T-helper 2 cell treated with Interferon-gamma antibody and Interleukin-4, amounts not matched to agents 5 μg/mL and 100 μg/mL, for 36 hours (primary cell): ENCODE data around the gene ECI1.

Source experiments
- DNase-seq: peaks from one replicate; pipeline ENCODE4 v3.0.0; 2021; ENCODE audit warnings: low spot score
- H3K27ac Mint-ChIP-seq: one replicate; pipeline ENCODE4 v1.8.0; 2021; ENCODE audit warnings: mild to moderate bottlenecking, mixed read lengths
- H3K27me3 Mint-ChIP-seq: one replicate; pipeline ENCODE4 v1.8.0; 2021; ENCODE audit warnings: low read depth, mixed read lengths
- H3K36me3 Mint-ChIP-seq: one replicate; pipeline ENCODE4 v1.8.0; 2021; ENCODE audit warnings: low read depth, mixed read lengths
- H3K4me1 Mint-ChIP-seq: one replicate; pipeline ENCODE4 v1.8.0; 2021; ENCODE audit warnings: low read depth, mixed read lengths
- H3K4me3 Mint-ChIP-seq: one replicate; pipeline ENCODE4 v1.8.0; 2022; ENCODE audit warnings: mild to moderate bottlenecking, moderate library complexity, mixed read lengths
- H3K9me3 Mint-ChIP-seq: one replicate; pipeline ENCODE4 v1.8.0; 2021; ENCODE audit warnings: mixed read lengths

Gene ECI1

DNA sequence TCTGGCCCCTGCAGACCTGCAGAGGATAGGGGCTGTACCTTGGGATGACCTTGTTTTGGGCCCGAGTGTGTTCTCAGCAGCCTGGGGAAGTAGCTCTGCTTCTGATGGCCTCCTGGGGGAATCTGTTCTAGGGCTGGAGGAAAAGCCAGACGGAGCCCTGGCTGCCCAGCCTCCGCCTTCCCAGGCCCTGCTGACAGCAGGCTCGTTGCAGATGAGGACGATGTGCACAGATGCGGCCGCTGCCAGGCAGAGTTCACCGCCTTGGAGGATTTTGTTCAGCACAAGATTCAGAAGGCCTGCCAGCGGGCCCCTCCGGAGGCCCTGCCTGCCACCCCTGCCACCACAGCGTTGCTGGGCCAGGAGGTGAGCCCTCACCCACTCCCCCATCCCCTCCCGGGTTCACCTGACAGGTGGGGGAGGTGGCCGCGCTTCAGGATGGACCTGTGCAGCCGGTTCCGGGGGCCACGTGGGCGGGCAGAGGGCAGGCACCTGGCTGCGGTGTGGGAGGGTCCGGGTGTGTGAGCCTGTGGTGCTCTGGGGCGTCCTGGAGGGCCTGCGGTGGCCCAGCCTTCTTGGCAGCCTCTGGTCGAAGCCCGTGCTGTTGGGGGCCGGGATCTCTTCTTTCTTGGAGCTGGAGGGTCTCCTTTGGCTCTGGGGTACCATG lies 23.1 kb downstream of the ECI1 start:
- DNase-seq, result no peak
- no peak overlapping the region for H3K27ac Mint-ChIP-seq
- no peak overlapping the region for H3K4me3 Mint-ChIP-seq
- no peaks in the 10 kb centered on the region for H3K27me3 Mint-ChIP-seq
- H3K9me3 Mint-ChIP-seq, result no peaks in the 10 kb centered on the region
- H3K36me3 Mint-ChIP-seq, result peaks cover 6% of the 10 kb centered on the region
- no peaks in the 10 kb centered on the region for H3K4me1 Mint-ChIP-seq

DNA sequence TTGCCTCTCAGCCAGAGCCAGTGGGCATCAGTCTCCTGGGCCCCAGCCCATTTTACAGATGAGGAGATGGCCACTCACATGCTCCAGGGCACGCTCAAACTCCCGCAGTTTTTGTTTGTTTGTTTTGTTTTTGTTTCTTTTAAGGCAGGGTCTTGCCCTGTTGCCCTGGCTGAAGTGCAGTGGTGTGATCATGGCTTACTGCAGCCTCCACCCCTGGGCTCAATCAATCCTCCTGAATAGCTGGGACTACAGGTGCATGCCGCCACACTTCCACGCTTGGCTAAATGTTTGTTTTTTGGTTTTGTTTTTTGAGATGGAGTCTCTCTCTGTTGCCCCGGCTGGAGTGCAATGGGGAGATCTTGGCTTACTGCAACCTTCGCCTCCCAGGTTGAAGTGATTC lies 24.5 kb downstream of the ECI1 start:
- Mint-ChIP-seq H3K9me3 (no peaks in the 10 kb centered on the region), H3K27me3 (no peaks in the 10 kb centered on the region), H3K4me3 (peak overlapping the region; percentile 18), H3K4me1 (no peaks in the 10 kb centered on the region), H3K36me3 (peaks cover 5% of the 10 kb centered on the region), H3K27ac (no peak overlapping the region)
- DNase-seq, result no peak

DNA sequence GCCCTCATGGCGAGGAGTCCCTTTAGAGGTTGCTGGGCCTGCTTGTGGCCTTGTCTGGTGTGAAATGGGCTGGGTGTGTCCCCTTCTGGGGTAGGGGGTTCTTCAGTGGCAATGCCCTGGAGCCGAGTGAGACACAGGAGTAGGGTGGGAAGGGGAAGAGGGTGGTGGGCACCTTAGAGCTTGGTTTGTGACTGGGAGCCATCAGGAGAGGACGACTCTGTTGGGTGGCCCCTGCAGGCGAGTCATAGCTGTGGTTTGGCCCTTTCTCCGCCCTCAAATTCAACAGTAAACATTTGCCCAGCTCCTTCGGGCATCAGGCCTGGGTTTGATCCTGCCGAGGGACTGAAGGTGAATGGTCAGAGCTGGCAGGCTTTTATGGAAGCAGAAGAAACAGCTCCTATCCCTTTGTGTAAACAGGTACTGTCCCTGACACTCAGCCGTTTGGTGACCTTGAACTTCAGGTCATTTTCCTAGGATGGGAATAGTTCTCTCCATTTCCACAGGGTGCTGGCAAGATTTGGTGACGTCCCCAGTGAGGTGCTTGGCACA lies 25.1 kb downstream of the ECI1 start:
- no peaks in the 10 kb centered on the region for H3K4me1 Mint-ChIP-seq
- no peaks in the 10 kb centered on the region for H3K9me3 Mint-ChIP-seq
- no peaks in the 10 kb centered on the region for H3K27me3 Mint-ChIP-seq
- no peak overlapping the region for H3K27ac Mint-ChIP-seq
- no peak for DNase-seq
- no peak overlapping the region for H3K4me3 Mint-ChIP-seq
- peaks cover 2% of the 10 kb centered on the region for H3K36me3 Mint-ChIP-seq

DNA sequence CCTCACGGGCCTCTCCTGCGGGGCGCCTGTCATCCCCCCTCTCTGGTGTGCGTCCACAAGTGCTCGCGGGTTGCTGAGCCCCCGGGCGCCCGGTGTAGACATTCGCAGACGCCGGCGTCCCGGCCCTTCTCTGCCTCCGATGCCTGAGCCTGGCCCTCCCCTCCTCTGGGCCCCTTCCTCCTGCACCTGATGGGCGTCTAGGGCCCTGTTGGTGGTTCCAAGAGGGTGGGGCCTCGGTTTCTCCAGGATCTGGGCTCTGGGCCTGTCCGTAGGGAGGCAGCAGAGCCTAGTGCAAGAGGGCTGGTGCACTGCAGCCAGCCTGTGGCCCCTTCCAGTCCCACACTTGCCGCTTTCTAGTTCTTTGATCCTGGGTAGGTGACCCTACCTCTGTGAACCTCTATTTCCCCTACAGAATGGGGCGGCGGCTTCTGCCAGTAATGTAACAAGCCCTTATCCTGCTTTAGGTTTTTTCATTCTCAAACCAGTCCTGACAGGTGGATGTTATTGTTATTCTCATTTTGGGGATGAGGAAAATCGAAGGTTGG lies 27.4 kb downstream of the ECI1 start:
- H3K36me3 Mint-ChIP-seq, result no peaks in the 10 kb centered on the region
- no peaks in the 10 kb centered on the region for H3K27me3 Mint-ChIP-seq
- DNase-seq, result no peak
- H3K4me1 Mint-ChIP-seq, result no peaks in the 10 kb centered on the region
- H3K27ac Mint-ChIP-seq, result peak overlapping the region; percentile 82
- H3K9me3 Mint-ChIP-seq, result no peaks in the 10 kb centered on the region
- peak overlapping the region; percentile 86 for H3K4me3 Mint-ChIP-seq

DNA sequence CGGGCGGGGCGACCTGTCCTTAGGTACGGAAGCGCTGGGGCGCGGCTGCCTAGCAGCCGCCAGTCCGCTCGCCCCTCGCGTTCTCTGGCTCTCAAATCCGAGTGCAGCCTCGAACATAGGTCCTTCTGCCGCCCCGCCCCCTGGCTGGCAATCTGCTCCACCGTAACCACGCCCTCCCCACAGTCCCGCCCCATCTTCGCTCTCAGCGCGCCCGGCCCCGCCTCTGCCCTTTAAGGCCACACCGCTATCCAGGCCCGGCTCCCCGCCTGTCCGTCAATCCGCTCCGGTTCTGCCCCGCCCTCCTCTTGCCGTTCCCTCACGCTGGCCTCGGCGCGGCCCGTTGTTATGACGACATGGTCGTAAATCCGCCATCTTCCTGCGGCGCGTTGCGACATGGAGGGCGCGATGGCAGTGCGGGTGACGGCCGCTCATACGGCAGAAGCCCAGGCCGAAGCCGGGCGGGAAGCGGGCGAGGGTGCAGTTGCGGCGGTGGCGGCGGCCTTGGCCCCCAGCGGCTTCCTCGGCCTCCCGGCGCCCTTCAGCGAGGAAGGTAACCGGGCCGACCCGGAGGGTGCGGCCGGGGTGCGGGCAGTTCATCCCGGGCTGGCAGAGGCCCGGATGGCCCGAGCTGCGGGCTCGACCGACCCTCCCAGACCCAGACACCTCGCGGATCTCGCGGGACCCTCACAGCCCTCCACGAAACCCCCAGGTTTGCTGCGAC lies 28.0 kb downstream of the ECI1 start, which contains the start of gene E4F1:
Gene E4F1 (plus strand): TSS at position 371 of the 721 bp plus-strand sequence. CDS start 23 bp downstream, at position 394.
- Mint-ChIP-seq H3K4me1 (no peaks in the 10 kb centered on the region), H3K4me3 (peak within 1 kb of the TSS; percentile 86), H3K9me3 (no peaks in the 10 kb centered on the region), H3K27ac (peak within 1 kb of the TSS; percentile 82), H3K27me3 (no peaks in the 10 kb centered on the region), H3K36me3 (no peaks in the 10 kb centered on the region)
- peak; percentile 99 for DNase-seq

GRCh38 chr16:2216330-2216729 lies 35.1 kb downstream of the ECI1 start:
- H3K4me3 Mint-ChIP-seq, result peak overlapping the region; percentile 40
- H3K9me3 Mint-ChIP-seq, result no peaks in the 10 kb centered on the region
- DNase-seq, result no peak
- no peaks in the 10 kb centered on the region for H3K27me3 Mint-ChIP-seq
- peak overlapping the region; percentile 65 for H3K27ac Mint-ChIP-seq
- H3K36me3 Mint-ChIP-seq, result peaks cover 11% of the 10 kb centered on the region
- peaks cover 12% of the 10 kb centered on the region for H3K4me1 Mint-ChIP-seq

DNA sequence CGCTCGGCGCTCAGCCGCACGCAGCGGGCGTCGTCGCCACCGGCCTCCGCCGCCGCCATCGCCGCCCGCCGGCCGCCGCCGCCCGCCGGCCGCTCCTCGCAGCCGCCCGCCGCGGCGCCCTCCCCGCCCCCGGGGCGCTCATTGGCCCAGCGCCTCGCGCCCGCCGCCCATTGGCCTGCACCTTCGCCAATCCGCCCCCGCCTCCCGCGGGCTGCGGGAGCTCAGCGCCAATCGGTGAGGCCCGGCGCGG lies 36.7 kb downstream of the ECI1 start, which contains the start of gene PGP:
Gene PGP (minus strand): TSS at position 122 of the 250 bp plus-strand sequence. CDS start 63 bp downstream, at position 59.
- DNase-seq, result no peak
- Mint-ChIP-seq H3K27ac (peak within 1 kb of the TSS; percentile 92), H3K27me3 (no peaks in the 10 kb centered on the region), H3K4me1 (peaks cover 12% of the 10 kb centered on the region), H3K9me3 (no peaks in the 10 kb centered on the region), H3K36me3 (peaks cover 11% of the 10 kb centered on the region), H3K4me3 (peak within 1 kb of the TSS; percentile 88)

DNA sequence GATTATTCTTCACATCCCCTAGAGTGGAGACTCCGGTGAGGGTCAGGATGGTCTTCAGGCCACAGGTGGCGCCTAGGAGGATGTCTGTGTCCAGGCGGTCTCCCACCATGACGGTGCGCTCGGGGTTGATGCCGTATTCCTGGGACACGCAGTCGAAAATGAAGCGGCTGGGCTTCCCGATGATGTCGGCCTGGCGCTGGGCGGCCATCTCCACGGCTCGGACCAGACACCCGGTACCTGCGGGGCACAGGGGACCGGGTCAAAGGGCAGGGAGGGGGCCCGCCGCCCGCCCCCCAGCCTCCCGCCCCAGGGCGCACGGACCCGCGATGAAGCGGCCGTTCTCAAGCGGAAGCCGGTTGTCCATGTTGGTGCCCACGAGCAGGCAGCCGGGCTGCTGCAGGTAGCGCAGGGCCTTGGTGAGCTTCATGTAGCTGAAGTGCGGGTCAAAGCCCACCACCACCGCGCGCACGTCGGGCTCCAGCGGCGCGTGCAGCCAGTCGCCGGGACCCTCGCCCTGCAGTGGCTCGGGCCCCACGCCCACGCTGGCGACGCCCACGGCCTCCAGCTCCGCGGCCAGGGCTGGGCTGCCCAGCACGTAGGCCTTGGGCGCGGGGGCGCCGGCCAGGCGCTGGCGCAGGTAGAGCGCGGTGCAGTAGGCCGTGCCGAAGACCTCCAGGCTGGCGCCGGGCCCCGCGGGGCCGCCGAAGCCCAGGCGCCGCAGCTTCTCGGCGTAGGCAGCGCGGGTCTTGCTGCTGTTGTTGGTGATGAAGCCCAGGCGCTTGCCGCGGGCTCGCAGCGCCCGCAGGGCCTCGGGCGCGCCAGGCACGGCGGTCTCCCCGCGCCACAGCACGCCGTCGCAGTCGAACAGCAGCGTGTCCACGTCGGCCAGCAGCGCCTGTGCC lies 37.3 kb downstream of the ECI1 start:
- no peaks in the 10 kb centered on the region for H3K27me3 Mint-ChIP-seq
- peaks cover 12% of the 10 kb centered on the region for H3K4me1 Mint-ChIP-seq

DNA sequence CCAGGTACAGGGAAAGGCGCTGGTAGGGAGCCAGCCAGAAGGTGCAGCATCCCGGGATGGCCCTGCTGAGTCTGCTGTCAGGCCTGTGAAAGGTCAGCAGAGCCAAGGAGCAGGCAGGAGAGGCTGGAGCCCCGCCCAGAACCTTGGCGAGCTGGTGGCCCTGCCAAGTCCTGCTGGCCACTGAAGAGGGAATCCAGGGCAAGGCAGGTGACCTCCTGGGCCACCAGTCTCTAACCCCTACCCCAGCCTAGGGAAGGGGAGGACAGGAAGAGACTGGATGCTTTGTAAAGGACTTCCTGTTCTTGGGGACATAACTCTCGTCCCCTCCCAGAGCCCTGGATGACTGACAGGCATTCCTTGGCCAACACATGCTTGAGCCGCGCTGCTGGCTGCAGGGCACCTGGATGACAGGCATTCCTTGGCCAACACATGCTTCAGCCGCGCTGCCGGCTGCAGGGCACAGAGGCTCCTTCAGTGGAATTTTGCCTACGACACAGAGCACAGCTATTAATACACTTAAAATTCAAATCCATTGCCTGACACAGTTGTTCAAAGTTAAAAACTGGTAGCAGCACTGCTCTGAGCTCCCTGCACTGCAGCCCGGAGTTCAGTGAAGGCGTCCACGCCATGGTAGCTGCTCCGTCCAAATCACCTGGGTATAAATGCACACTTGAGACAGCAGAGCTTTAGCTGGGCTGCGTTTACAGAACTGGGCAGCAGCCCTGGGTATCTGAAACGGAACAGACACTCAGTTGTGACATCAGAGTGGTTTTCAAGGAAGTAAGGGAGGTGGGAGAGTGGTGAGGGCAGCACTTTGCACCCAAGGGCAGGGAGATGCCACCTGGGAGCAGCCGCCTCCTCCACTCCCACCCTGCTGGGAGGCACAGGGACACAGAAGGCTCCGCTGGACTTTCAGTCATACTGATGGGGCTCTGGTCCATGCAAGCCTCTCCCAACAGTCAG lies 38.7 kb downstream of the ECI1 start:
- Mint-ChIP-seq H3K9me3 (no peaks in the 10 kb centered on the region), H3K4me3 (peak overlapping the region; percentile 79), H3K27ac (peak overlapping the region; percentile 65), H3K36me3 (peaks cover 15% of the 10 kb centered on the region), H3K4me1 (peaks cover 12% of the 10 kb centered on the region), H3K27me3 (no peaks in the 10 kb centered on the region)
- DNase-seq, result no peak

More for the DNA sequence above, 37.3 kb downstream of the ECI1 start:
- peak overlapping the region; percentile 79 for H3K4me3 Mint-ChIP-seq
- DNase-seq, result peak; percentile 42
- peak overlapping the region; percentile 65 for H3K27ac Mint-ChIP-seq
- H3K36me3 Mint-ChIP-seq, result peaks cover 11% of the 10 kb centered on the region
- no peaks in the 10 kb centered on the region for H3K9me3 Mint-ChIP-seq

DNA sequence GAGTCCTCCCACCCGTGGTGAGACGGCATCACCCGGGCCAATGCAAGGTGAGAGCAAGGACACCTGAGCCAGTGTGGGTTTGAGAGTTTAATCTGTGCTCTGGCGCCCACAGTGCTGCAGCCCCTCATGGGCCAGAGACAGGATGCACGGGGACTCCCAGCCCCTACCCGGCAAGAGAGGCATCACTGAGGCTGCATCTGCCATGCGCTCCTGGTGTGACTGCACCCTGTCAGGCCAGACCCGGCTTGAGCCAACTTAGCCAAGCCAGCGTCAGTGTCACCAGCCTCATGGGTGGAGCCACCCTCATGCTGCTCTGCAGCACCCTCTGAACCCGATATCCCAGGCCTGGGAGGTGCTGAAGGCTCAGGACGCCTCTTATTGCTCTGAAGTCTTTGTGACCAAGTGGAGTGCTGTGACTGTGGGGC lies 39.5 kb downstream of the ECI1 start:
- no peaks in the 10 kb centered on the region for H3K9me3 Mint-ChIP-seq
- no peaks in the 10 kb centered on the region for H3K27me3 Mint-ChIP-seq
- H3K4me1 Mint-ChIP-seq, result peaks cover 12% of the 10 kb centered on the region
- peaks cover 19% of the 10 kb centered on the region for H3K36me3 Mint-ChIP-seq
- peak overlapping the region; percentile 21 for H3K27ac Mint-ChIP-seq
- DNase-seq, result no peak
- H3K4me3 Mint-ChIP-seq, result peak overlapping the region; percentile 48

- peaks cover 20% of the 10 kb centered on the region for H3K36me3 Mint-ChIP-seq
- H3K9me3 Mint-ChIP-seq, result no peaks in the 10 kb centered on the region
- no peaks in the 10 kb centered on the region for H3K27me3 Mint-ChIP-seq
- H3K4me3 Mint-ChIP-seq, result no peak within 1 kb of the TSS
- no peak within 1 kb of the TSS for H3K27ac Mint-ChIP-seq
- H3K4me1 Mint-ChIP-seq, result peaks cover 15% of the 10 kb centered on the region
- no peak for DNase-seq
Measured at GRCh38 chr16:2210386-2211365, 40.7 kb downstream of the ECI1 start, which contains the start of gene BRICD5. Gene BRICD5, minus strand, starts transcription at chr16:2210863. Its CDS starts 30 bp downstream, at chr16:2210833.

- H3K27me3 Mint-ChIP-seq, result no peaks in the 10 kb centered on the region
- peaks cover 14% of the 10 kb centered on the region for H3K4me1 Mint-ChIP-seq
- H3K9me3 Mint-ChIP-seq, result no peaks in the 10 kb centered on the region
- peaks cover 20% of the 10 kb centered on the region for H3K36me3 Mint-ChIP-seq
- H3K4me3 Mint-ChIP-seq, result no peak overlapping the region
- no peak for DNase-seq
- no peak overlapping the region for H3K27ac Mint-ChIP-seq
Measured at GRCh38 chr16:2210009-2210332, 41.4 kb downstream of the ECI1 start.
